ENCODE measurements around the gene C1QB.

C1QB gene

GRCh38 chr1:22709227-22709626 is 56.2 kb downstream of the C1QB start:
- H3K36me3 Mint-ChIP-seq, result no peaks in the 10 kb centered on the region
- H3K4me1 Mint-ChIP-seq, result peaks cover 14 to 15% of the 10 kb centered on the region in 2 donors
- no peaks in the 10 kb centered on the region for H3K9me3 Mint-ChIP-seq
- no peak overlapping the region for H3K4me3 Mint-ChIP-seq
- peaks cover 59 to 67% of the 10 kb centered on the region in 2 donors for H3K27me3 Mint-ChIP-seq
- H3K27ac Mint-ChIP-seq, result no peak overlapping the region
- no peak for DNase-seq
- no peak for ATAC-seq (replicated peaks)

GRCh38 chr1:22709891-22710700 is 57.1 kb downstream of the C1QB start:
- no peak for DNase-seq
- ATAC-seq (replicated peaks), result peak; percentile 19 to 31
- Mint-ChIP-seq H3K27me3 (peaks cover 61 to 70% of the 10 kb centered on the region in 2 donors), H3K4me1 (peaks cover 14 to 15% of the 10 kb centered on the region in 2 donors), H3K9me3 (no peaks in the 10 kb centered on the region), H3K36me3 (no peaks in the 10 kb centered on the region), H3K27ac (peak overlapping the region; percentile 37), H3K4me3 (peak overlapping the region; percentile 70 to 76)

GRCh38 chr1:22710701-22711049 is 57.6 kb downstream of the C1QB start, which contains the start of gene EPHB2:
Gene EPHB2, plus strand, starts transcription at chr1:22710839. Its CDS starts 144 bp downstream, at chr1:22710983.
- peak within 1 kb of the TSS; percentile 37 for H3K27ac Mint-ChIP-seq
- H3K36me3 Mint-ChIP-seq, result no peaks in the 10 kb centered on the region
- DNase-seq (no peak), ATAC-seq (replicated peaks) (peak; percentile 50 to 53)
- no peaks in the 10 kb centered on the region for H3K9me3 Mint-ChIP-seq
- H3K27me3 Mint-ChIP-seq, result peaks cover 66 to 75% of the 10 kb centered on the region in 2 donors
- peak within 1 kb of the TSS; percentile 70 to 76 for H3K4me3 Mint-ChIP-seq
- peaks cover 14 to 15% of the 10 kb centered on the region in 2 donors for H3K4me1 Mint-ChIP-seq

- no peak overlapping the region for H3K27ac Mint-ChIP-seq
- H3K4me1 Mint-ChIP-seq, result peaks cover 14 to 15% of the 10 kb centered on the region in 2 donors
- H3K4me3 Mint-ChIP-seq, result no peak overlapping the region
- DNase-seq, result no peak
- ATAC-seq (replicated peaks), result peak in 1 of 2 donors; percentile 14
- peaks cover 70 to 79% of the 10 kb centered on the region in 2 donors for H3K27me3 Mint-ChIP-seq
- H3K36me3 Mint-ChIP-seq, result no peaks in the 10 kb centered on the region
- H3K9me3 Mint-ChIP-seq, result no peaks in the 10 kb centered on the region
Measured at GRCh38 chr1:22711071-22711470, 58.0 kb downstream of the C1QB start.
